Measurements from ENCODE around the gene CCDC6.

DNA sequence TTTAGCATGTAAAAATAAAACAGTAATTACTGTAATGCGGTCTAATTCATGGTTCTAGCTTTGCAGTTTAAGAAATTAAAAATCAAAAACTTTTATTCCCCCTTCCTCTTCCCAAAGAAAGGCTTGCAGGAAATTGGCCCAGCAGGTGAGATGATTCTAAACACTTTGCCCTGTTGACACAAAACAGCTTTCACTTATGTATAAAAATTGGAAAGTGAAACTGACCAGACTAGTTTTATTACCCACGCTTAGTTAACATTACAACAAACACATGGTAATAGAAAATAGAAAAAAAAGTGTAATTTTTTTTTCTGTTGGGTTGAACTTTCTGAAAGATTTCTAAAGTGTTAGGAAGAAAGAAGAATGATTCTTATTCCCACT, 1.2 kb upstream of the CCDC6 start:
- TF ChIP-seq CEBPB (IDR thresholded peaks at IDR 0.05; ENCODE audit: low read depth, low read length) (no peak), MXI1 (IDR thresholded peaks at IDR 0.05; ENCODE audit: borderline replicate concordance, low read depth, low read length) (no peak), RAD21 (IDR thresholded peaks at IDR 0.05; ENCODE audit: low read length) (no peak), POLR2A (IDR thresholded peaks at IDR 0.05; ENCODE audit: low read depth, low read length) (no peak), BHLHE40 (IDR thresholded peaks at IDR 0.05; ENCODE audit: low read depth, low read length) (no peak), CHD1 (IDR thresholded peaks at IDR 0.05; ENCODE audit: low read depth, low read length) (no peak), NFE2L2 (IDR thresholded peaks at IDR 0.05; ENCODE audit: low read depth, low read length) (no peak), MAFK (IDR thresholded peaks at IDR 0.05; ENCODE audit: low read depth, low read length) (no peak), SMC3 (IDR thresholded peaks at IDR 0.05; ENCODE audit: low read depth, low read length) (no peak), RCOR1 (IDR thresholded peaks at IDR 0.05; ENCODE audit: insufficient replicate concordance, low read length) (no peak)
- TF ChIP-seq, protein P1, sequence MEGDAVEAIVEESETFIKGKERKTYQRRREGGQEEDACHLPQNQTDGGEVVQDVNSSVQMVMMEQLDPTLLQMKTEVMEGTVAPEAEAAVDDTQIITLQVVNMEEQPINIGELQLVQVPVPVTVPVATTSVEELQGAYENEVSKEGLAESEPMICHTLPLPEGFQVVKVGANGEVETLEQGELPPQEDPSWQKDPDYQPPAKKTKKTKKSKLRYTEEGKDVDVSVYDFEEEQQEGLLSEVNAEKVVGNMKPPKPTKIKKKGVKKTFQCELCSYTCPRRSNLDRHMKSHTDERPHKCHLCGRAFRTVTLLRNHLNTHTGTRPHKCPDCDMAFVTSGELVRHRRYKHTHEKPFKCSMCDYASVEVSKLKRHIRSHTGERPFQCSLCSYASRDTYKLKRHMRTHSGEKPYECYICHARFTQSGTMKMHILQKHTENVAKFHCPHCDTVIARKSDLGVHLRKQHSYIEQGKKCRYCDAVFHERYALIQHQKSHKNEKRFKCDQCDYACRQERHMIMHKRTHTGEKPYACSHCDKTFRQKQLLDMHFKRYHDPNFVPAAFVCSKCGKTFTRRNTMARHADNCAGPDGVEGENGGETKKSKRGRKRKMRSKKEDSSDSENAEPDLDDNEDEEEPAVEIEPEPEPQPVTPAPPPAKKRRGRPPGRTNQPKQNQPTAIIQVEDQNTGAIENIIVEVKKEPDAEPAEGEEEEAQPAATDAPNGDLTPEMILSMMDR (conservative IDR thresholded peaks at IDR 0.05; ENCODE audit: low read depth, low read length): no peak
- TF ChIP-seq, protein P2, sequence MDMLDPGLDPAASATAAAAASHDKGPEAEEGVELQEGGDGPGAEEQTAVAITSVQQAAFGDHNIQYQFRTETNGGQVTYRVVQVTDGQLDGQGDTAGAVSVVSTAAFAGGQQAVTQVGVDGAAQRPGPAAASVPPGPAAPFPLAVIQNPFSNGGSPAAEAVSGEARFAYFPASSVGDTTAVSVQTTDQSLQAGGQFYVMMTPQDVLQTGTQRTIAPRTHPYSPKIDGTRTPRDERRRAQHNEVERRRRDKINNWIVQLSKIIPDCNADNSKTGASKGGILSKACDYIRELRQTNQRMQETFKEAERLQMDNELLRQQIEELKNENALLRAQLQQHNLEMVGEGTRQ (IDR thresholded peaks at IDR 0.05; ENCODE audit: low read depth, low read length): no peak

Measured in IMR-90 (cell line).